Measurements from ENCODE around the gene PRR12.

Gene PRR12

GRCh38 chr19:49667473-49667872 is 76.5 kb downstream of the PRR12 start:
- no peak for DNase-seq

DNA sequence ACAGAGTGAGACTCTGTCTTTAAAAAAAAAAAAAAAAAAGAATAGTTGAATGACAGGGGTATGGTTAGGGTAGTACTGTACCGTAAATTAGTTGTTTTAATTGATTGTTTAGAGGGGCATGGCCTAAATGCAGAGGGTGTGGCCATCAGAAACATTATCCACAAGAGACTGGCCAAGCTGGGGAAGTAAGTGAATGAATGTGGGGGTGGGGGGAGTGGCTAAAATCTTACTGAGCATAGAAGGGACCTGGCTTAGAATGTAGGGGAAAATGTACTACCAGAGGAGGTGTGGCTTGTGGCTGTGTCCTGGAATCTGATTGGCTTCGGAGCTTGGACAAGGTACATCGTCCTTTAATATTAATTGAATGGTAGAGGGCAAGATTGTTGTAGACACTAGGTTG is 78.5 kb downstream of the PRR12 start:
- no peak for DNase-seq

DNA sequence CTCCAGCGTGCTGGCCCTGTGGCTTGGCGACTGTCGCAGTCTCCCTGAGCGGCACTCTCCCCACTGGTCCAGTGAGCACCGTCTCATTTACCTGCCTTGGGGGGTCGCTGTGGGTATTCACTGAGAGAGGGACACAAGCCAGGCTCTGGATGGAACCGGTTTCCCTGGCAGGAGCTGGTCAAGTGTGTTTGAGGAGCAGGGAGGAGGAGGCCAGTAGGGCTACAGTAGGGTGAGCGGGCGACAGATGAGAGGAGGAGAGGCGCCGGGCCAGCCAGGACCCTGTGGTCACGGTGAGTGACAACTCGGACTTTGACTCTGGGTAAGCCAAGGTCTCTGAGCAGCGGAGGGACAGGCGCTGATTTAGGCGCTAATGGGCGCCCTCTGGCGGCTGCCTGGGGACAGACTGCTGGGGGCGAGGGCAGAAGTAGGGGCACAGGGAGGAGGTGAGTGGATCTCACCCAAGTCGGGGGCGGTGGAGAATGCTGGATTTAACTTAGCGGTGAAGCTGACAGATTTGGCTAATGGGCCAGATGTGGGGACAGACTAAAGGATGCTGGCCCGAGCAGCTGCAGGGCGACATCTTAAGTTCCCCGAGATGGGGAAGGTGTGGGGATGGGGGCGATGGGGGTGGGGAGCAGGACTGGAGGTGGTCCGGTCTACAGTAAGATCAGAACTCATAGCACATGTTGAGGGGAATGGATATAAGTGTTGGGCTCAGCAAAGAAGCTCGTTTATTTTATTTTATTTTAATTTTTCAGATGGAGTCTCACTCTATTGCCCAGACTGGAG is 81.3 kb downstream of the PRR12 start:
- peak; percentile 68 to 75 for DNase-seq

All from stimulated activated CD4-positive, alpha-beta T cell treated with anti-CD3 and anti-CD28 coated beads, Interleukin-4, amount 100 ng/mL, for 4 hours (primary cell).